Activated CD8-positive, alpha-beta memory T cell treated with anti-CD3 and anti-CD28 coated beads, Interleukin-2, amount 10 ng/mL, durations not matched to agents 7 days and 5 days (primary cell): ENCODE data around the gene CYSRT1. TPM values are rescaled to one million over a fixed set of nuclear protein-coding genes. Genes with fewer than 3 reads are reported as not detected.

ENCODE experiments used
- ATAC-seq: fragments of 150-1000 bp; cut with Tn5 transposase; one replicate; pipeline ENCODE4 v1.10.0; 2021; ENCODE audit warnings: moderate library complexity
- CTCF ChIA-PET: fragments of 350-600 bp; sonication (Branson Sonifier 250); formaldehyde crosslinking; loops from one replicate; lab custom pipeline; 2021; ENCODE audit warnings: antibody characterized with exemption; lab: Charles Lee
- DNase-seq: peaks from one replicate; pipeline ENCODE4 v3.0.0-alpha.2; 2020
- H3K27ac Mint-ChIP-seq: one replicate; pipeline ENCODE4 v1.8.0; 2021; ENCODE audit warnings: mild to moderate bottlenecking, mixed read lengths
- H3K27me3 Mint-ChIP-seq: one replicate; pipeline ENCODE4 v1.8.0; 2021; ENCODE audit warnings: mixed read lengths
- H3K36me3 Mint-ChIP-seq: one replicate; pipeline ENCODE4 v1.8.0; 2021; ENCODE audit warnings: mild to moderate bottlenecking, mixed read lengths
- H3K4me1 Mint-ChIP-seq: one replicate; pipeline ENCODE4 v1.8.0; 2021; ENCODE audit warnings: mixed read lengths
- H3K4me3 Mint-ChIP-seq: one replicate; pipeline ENCODE4 v1.8.0; 2021; ENCODE audit warnings: mild to moderate bottlenecking, moderate library complexity, mixed read lengths
- H3K9me3 Mint-ChIP-seq: one replicate; pipeline ENCODE4 v1.8.0; 2022; ENCODE audit warnings: low read depth, mixed read lengths
- total RNA-seq, 2 experiments: library from RNA; stranded (reverse); gene quantifications; one replicate each; pipeline ENCODE4 v1.2.3, GENCODE V29; 2021

Gene CYSRT1
- total RNA-seq, 2 experiments from 2014 or later = 0.53 to 0.89 TPM

- H3K4me1 Mint-ChIP-seq = peaks cover 18% of the 10 kb centered on the region
- ATAC-seq (no peak), DNase-seq (no peak)
- no peak overlapping the region for H3K4me3 Mint-ChIP-seq
- no peaks in the 10 kb centered on the region for H3K9me3 Mint-ChIP-seq
- H3K27ac Mint-ChIP-seq = no peak overlapping the region
- no peaks in the 10 kb centered on the region for H3K27me3 Mint-ChIP-seq
- CTCF ChIA-PET = interaction anchor here (0.8 kb wide), 1 partner anchor 43 kb away, joined by 4 read pairs; no protein-coding TSS in a partner anchor
- peaks cover 2% of the 10 kb centered on the region for H3K36me3 Mint-ChIP-seq
Observed at GRCh38 chr9:137193771-137194170, 31.2 kb upstream of the CYSRT1 start.

GRCh38 chr9:137194388-137194787 is 30.6 kb upstream of the CYSRT1 start:
- H3K4me1 Mint-ChIP-seq = peaks cover 15% of the 10 kb centered on the region
- peaks cover 2% of the 10 kb centered on the region for H3K36me3 Mint-ChIP-seq
- CTCF ChIA-PET = no interaction called here
- DNase-seq = no peak
- no peaks in the 10 kb centered on the region for H3K27me3 Mint-ChIP-seq
- no peaks in the 10 kb centered on the region for H3K9me3 Mint-ChIP-seq
- no peak overlapping the region for H3K4me3 Mint-ChIP-seq
- no peak for ATAC-seq
- H3K27ac Mint-ChIP-seq = no peak overlapping the region

- no peaks in the 10 kb centered on the region for H3K27me3 Mint-ChIP-seq
- ATAC-seq (no peak), DNase-seq (no peak)
- H3K36me3 Mint-ChIP-seq = peaks cover 2% of the 10 kb centered on the region
- H3K4me1 Mint-ChIP-seq = peaks cover 12% of the 10 kb centered on the region
- CTCF ChIA-PET = interaction anchor here (1.8 kb wide), 1 partner anchor 10 kb away, joined by 4 read pairs; the partner anchor contains the start of genes NDOR1 and TMEM203
- H3K27ac Mint-ChIP-seq = no peak overlapping the region
- no peak overlapping the region for H3K4me3 Mint-ChIP-seq
- no peaks in the 10 kb centered on the region for H3K9me3 Mint-ChIP-seq
Observed at GRCh38 chr9:137194909-137195308, 30.1 kb upstream of the CYSRT1 start.

- no peaks in the 10 kb centered on the region for H3K9me3 Mint-ChIP-seq
- CTCF ChIA-PET = interaction anchor here (1.8 kb wide), 1 partner anchor 9 kb away, joined by 4 read pairs; the partner anchor contains the start of genes NDOR1 and TMEM203
- ATAC-seq = no peak
- peaks cover 6% of the 10 kb centered on the region for H3K4me1 Mint-ChIP-seq
- H3K27ac Mint-ChIP-seq = no peak overlapping the region
- H3K4me3 Mint-ChIP-seq = no peak overlapping the region
- DNase-seq = no peak
- H3K27me3 Mint-ChIP-seq = no peaks in the 10 kb centered on the region
- no peaks in the 10 kb centered on the region for H3K36me3 Mint-ChIP-seq
Observed at GRCh38 chr9:137195525-137196220, 29.3 kb upstream of the CYSRT1 start.

GRCh38 chr9:137198051-137198901 is 26.7 kb upstream of the CYSRT1 start:
- ATAC-seq = no peak
- Mint-ChIP-seq H3K9me3 (no peaks in the 10 kb centered on the region), H3K4me3 (no peak overlapping the region), H3K36me3 (no peaks in the 10 kb centered on the region), H3K27me3 (no peaks in the 10 kb centered on the region), H3K27ac (no peak overlapping the region), H3K4me1 (peaks cover 20% of the 10 kb centered on the region)
- no peak for DNase-seq
- CTCF ChIA-PET = interaction anchor here (1.4 to 3.4 kb wide), 3 partner anchors 9 to 83 kb away, joined by 3 to 12 read pairs (median 8); partner anchors contain the start of genes ANAPC2 and SSNA1

- ATAC-seq (no peak), DNase-seq (no peak)
- CTCF ChIA-PET = interaction anchor here (1.4 to 3.4 kb wide), 3 partner anchors 10 to 84 kb away, joined by 3 to 12 read pairs (median 8); partner anchors contain the start of genes ANAPC2 and SSNA1
- Mint-ChIP-seq H3K27me3 (no peaks in the 10 kb centered on the region), H3K36me3 (no peaks in the 10 kb centered on the region), H3K4me3 (no peak overlapping the region), H3K27ac (no peak overlapping the region), H3K4me1 (peaks cover 22% of the 10 kb centered on the region), H3K9me3 (no peaks in the 10 kb centered on the region)
Observed at GRCh38 chr9:137198902-137199283, 26.1 kb upstream of the CYSRT1 start.

- CTCF ChIA-PET = interaction anchor here (2.5 to 3.4 kb wide), 2 partner anchors 10 to 37 kb away, joined by 8 to 12 read pairs; partner anchors contain the start of genes ANAPC2 and SSNA1
- Mint-ChIP-seq H3K9me3 (no peaks in the 10 kb centered on the region), H3K27me3 (no peaks in the 10 kb centered on the region), H3K4me1 (peaks cover 28% of the 10 kb centered on the region), H3K36me3 (peaks cover 2% of the 10 kb centered on the region), H3K4me3 (peak overlapping the region; percentile 62), H3K27ac (no peak overlapping the region)
- no peak for ATAC-seq
- no peak for DNase-seq
Observed at GRCh38 chr9:137199411-137200121, 25.4 kb upstream of the CYSRT1 start.

- H3K36me3 Mint-ChIP-seq = peaks cover 3% of the 10 kb centered on the region
- H3K4me1 Mint-ChIP-seq = peaks cover 31% of the 10 kb centered on the region
- ATAC-seq (peak; percentile 95), DNase-seq (peak; percentile 100)
- CTCF ChIA-PET = interaction anchor here (0.6 to 8.1 kb wide), 12 partner anchors 8 to 154 kb away, joined by 3 to 55 read pairs (median 4); partner anchors contain the start of genes ANAPC2, RNF208, SSNA1 and TUBB4B
- no peaks in the 10 kb centered on the region for H3K27me3 Mint-ChIP-seq
- H3K9me3 Mint-ChIP-seq = no peaks in the 10 kb centered on the region
- peak within 1 kb of the TSS; percentile 83 for H3K27ac Mint-ChIP-seq
- H3K4me3 Mint-ChIP-seq = peak within 1 kb of the TSS; percentile 85
Observed at GRCh38 chr9:137200311-137201204, 24.4 kb upstream of the CYSRT1 start, which contains the start of gene TPRN. Gene TPRN (minus strand): TSS chr9:137200741. CDS start chr9:137200711, 30 bp downstream.

- Mint-ChIP-seq H3K27me3 (no peaks in the 10 kb centered on the region), H3K36me3 (peaks cover 3% of the 10 kb centered on the region), H3K4me3 (peak overlapping the region; percentile 85), H3K27ac (peak overlapping the region; percentile 83), H3K4me1 (peaks cover 35% of the 10 kb centered on the region), H3K9me3 (no peaks in the 10 kb centered on the region)
- DNase-seq (no peak), ATAC-seq (no peak)
- CTCF ChIA-PET = interaction anchor here (0.6 to 8.1 kb wide), 12 partner anchors 9 to 155 kb away, joined by 3 to 55 read pairs (median 4); partner anchors contain the start of genes ANAPC2, RNF208, SSNA1 and TUBB4B
Observed at GRCh38 chr9:137201205-137201868, 23.6 kb upstream of the CYSRT1 start.

GRCh38 chr9:137202966-137203365 is 22.0 kb upstream of the CYSRT1 start:
- Mint-ChIP-seq H3K9me3 (no peaks in the 10 kb centered on the region), H3K4me3 (no peak overlapping the region), H3K4me1 (peaks cover 48% of the 10 kb centered on the region), H3K27me3 (no peaks in the 10 kb centered on the region), H3K27ac (no peak overlapping the region), H3K36me3 (peaks cover 10% of the 10 kb centered on the region)
- ATAC-seq (no peak), DNase-seq (no peak)
- CTCF ChIA-PET = interaction anchor here (1.1 to 8.1 kb wide), 2 partner anchors 14 to 83 kb away, joined by 4 to 55 read pairs; partner anchors contain the start of genes ANAPC2 and SSNA1

- peaks cover 14% of the 10 kb centered on the region for H3K36me3 Mint-ChIP-seq
- H3K9me3 Mint-ChIP-seq = no peaks in the 10 kb centered on the region
- peaks cover 44% of the 10 kb centered on the region for H3K4me1 Mint-ChIP-seq
- CTCF ChIA-PET = interaction anchor here (0.8 to 8.1 kb wide), 9 partner anchors 9 to 77 kb away, joined by 3 to 55 read pairs (median 7); partner anchors contain the start of genes ANAPC2, RNF224, SSNA1 and TUBB4B
- no peaks in the 10 kb centered on the region for H3K27me3 Mint-ChIP-seq
- DNase-seq = no peak
- H3K4me3 Mint-ChIP-seq = peak overlapping the region; percentile 96
- ATAC-seq = no peak
- peak overlapping the region; percentile 94 for H3K27ac Mint-ChIP-seq
Observed at GRCh38 chr9:137204731-137205125, 20.2 kb upstream of the CYSRT1 start.
